Cardiac muscle cell (in vitro differentiated cells and primary cell): Measurements from ENCODE around the gene ASNSD1. TPM values are rescaled to one million over a fixed set of nuclear protein-coding genes. Genes with fewer than 3 reads are reported as not detected.
"Not testable (repeated sequence)": the region's sequence is repeated elsewhere in the genome, so short reads cannot be mapped to it uniquely, and the experiment has no call there.

Experiments
- DNase-seq, 2 donors: peaks; one replicate each; pipeline versions ENCODE4 v3.0.0 to v3.0.0-alpha.2; 2010 to 2017; ENCODE audit warnings: low read depth in 1 of 2, low spot score in 1 of 2
- H3K27ac ChIP-seq: fragments of 200-600 bp; sonication (generic); 2 replicates; pipeline ENCODE4 v1.5.1; 2016
- H3K27me3 ChIP-seq: fragments of 200-600 bp; sonication (generic); 2 replicates; pipeline ENCODE4 v1.6.0; 2016; ENCODE audit warnings: control low read depth
- H3K36me3 ChIP-seq: fragments of 200-600 bp; sonication (generic); 2 replicates; pipeline ENCODE4 v1.5.1; 2016; ENCODE audit warnings: control low read depth
- H3K4me1 ChIP-seq: fragments of 200-600 bp; sonication (generic); 2 replicates; pipeline ENCODE4 v1.8.1; 2017; ENCODE audit warnings: low read depth, mild to moderate bottlenecking, mixed run types
- H3K4me3 ChIP-seq: fragments of 200-600 bp; sonication (generic); 2 replicates; pipeline ENCODE4 v1.5.1; 2016; ENCODE audit warnings: mild to moderate bottlenecking
- H3K9me3 ChIP-seq: fragments of 200-600 bp; sonication (generic); 2 replicates; pipeline ENCODE4 v1.5.1; 2017; ENCODE audit warnings: low read depth, mild to moderate bottlenecking, control low read depth
- polyA plus RNA-seq: library from polyadenylated mRNA; unstranded; fragments of >200 nt; fragmentation: Nextera tagmentation; extraction: Ambion mirVana; gene quantifications from 2 replicates; pipeline ENCODE4 v1.2.1, GENCODE V29; 2016
- total RNA-seq: library from RNA; depleted of rRNA; stranded (reverse); fragments of >200 nt; gene quantifications from 2 replicates; pipeline ENCODE4 v1.2.3, GENCODE V29; 2016
- TF ChIP-seq, protein P1 (sequence below): IDR thresholded peaks from 2 replicates; pipeline ENCODE4 v1.5.1; 2012; ENCODE audit warnings: low read depth, mild to moderate bottlenecking, low read length

ASNSD1 gene
- total and polyA plus RNA-seq, 2 experiments from 2014 or later, result 25.2 to 37.1 TPM

DNA sequence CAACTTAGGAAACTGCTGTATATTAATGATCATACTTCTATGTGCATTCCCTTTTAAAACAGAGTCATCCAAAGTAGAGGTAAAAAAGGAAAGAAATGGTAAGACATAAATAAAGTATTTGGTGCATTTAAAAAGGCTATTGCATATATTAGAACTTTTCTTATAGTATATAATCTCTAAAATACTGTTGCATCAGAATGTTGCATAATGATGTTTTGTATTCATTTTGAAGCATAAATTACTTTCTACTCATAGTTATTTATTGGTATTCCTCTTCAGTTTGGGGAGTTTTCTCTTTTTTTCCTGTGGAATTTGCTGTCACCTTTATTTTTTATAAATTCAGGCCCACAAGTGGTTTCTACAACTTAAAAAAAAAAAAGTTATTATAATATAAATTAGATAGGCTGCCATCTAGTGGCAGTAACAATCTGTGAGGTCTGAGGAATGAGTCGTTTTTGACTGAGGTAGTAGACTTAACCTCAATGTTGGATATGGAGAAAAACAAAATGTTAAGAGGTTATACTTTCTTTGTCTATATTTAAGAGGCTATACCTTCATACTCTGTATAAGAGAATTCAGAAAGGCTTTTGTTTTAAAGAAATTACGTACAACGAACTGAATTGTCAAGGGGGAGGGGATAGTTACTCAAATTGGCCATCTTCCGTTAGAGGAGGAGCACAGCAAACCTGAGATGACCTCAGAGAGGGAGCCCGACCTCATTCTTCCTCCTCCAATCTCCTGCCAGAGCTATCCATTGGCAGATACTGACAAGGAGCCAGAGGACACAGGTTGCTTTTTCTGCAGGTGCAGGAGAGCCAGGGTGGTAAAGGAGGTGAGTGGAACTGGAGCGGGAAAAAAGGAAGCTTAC, 37.0 kb downstream of the ASNSD1 start:
- H3K36me3 ChIP-seq, result no peaks in the 10 kb centered on the region
- no peaks in the 10 kb centered on the region for H3K27me3 ChIP-seq
- H3K9me3 ChIP-seq, result no peaks in the 10 kb centered on the region
- TF ChIP-seq, protein P1, sequence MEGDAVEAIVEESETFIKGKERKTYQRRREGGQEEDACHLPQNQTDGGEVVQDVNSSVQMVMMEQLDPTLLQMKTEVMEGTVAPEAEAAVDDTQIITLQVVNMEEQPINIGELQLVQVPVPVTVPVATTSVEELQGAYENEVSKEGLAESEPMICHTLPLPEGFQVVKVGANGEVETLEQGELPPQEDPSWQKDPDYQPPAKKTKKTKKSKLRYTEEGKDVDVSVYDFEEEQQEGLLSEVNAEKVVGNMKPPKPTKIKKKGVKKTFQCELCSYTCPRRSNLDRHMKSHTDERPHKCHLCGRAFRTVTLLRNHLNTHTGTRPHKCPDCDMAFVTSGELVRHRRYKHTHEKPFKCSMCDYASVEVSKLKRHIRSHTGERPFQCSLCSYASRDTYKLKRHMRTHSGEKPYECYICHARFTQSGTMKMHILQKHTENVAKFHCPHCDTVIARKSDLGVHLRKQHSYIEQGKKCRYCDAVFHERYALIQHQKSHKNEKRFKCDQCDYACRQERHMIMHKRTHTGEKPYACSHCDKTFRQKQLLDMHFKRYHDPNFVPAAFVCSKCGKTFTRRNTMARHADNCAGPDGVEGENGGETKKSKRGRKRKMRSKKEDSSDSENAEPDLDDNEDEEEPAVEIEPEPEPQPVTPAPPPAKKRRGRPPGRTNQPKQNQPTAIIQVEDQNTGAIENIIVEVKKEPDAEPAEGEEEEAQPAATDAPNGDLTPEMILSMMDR, result peak; percentile 54
- H3K27ac ChIP-seq, result no peak overlapping the region
- no peaks in the 10 kb centered on the region for H3K4me1 ChIP-seq
- no peak overlapping the region for H3K4me3 ChIP-seq
- DNase-seq, result peak; percentile 49 to 65

GRCh38 chr2:189700681-189701080, 39.4 kb downstream of the ASNSD1 start:
- TF ChIP-seq, protein P1, result no peak
- no peak for DNase-seq
- Histone ChIP-seq H3K36me3 (no peaks in the 10 kb centered on the region), H3K27me3 (no peaks in the 10 kb centered on the region), H3K27ac (no peak overlapping the region), H3K9me3 (no peaks in the 10 kb centered on the region), H3K4me1 (no peaks in the 10 kb centered on the region), H3K4me3 (no peak overlapping the region)

GRCh38 chr2:189702071-189702470, 40.8 kb downstream of the ASNSD1 start:
- Histone ChIP-seq H3K4me3 (no peak overlapping the region), H3K27me3 (no peaks in the 10 kb centered on the region), H3K9me3 (no peaks in the 10 kb centered on the region), H3K4me1 (no peaks in the 10 kb centered on the region), H3K36me3 (no peaks in the 10 kb centered on the region), H3K27ac (no peak overlapping the region)
- TF ChIP-seq, protein P1, result peak; percentile 23
- no peak for DNase-seq

GRCh38 chr2:189709501-189710221, 48.4 kb downstream of the ASNSD1 start:
- Histone ChIP-seq H3K27ac (no peak overlapping the region), H3K4me3 (no peak overlapping the region), H3K9me3 (no peaks in the 10 kb centered on the region), H3K36me3 (no peaks in the 10 kb centered on the region), H3K4me1 (no peaks in the 10 kb centered on the region), H3K27me3 (no peaks in the 10 kb centered on the region)
- TF ChIP-seq, protein P1, result no peak
- DNase-seq, result no peak

DNA sequence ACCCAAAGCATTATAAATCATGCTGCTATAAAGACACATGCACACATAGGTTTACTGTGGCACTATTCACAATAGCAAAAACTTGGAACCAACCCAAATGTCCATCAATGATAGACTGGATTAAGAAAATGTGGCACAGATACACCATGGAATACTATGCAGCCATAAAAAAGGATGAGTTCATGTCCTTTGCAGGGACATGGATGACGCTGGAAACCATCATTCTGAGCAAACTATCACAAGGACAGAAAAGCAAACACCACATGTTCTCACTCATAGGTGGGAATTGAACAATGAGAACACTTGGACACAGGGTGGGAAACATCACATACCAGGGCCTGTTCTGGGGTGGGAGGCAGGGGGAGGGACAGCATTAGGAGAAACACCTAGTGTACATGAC, 56.3 kb downstream of the ASNSD1 start:
- not testable (repeated sequence) for H3K4me1 ChIP-seq, H3K4me3 ChIP-seq, DNase-seq, H3K36me3 ChIP-seq, H3K27me3 ChIP-seq, H3K27ac ChIP-seq, H3K9me3 ChIP-seq

- no peaks in the 10 kb centered on the region for H3K27me3 ChIP-seq
- no peak overlapping the region for H3K27ac ChIP-seq
These were observed 58.3 kb downstream of the ASNSD1 start for GRCh38 chr2:189719571-189719970.

More at GRCh38 chr2:189719571-189719970, 58.3 kb downstream of the ASNSD1 start:
- Histone ChIP-seq H3K4me1 (no peaks in the 10 kb centered on the region), H3K9me3 (no peaks in the 10 kb centered on the region), H3K4me3 (no peak overlapping the region), H3K36me3 (no peaks in the 10 kb centered on the region)
- TF ChIP-seq, protein P1, result no peak
- DNase-seq, result peak in 1 of 2 donors; percentile 35
